ENCODE measurements around the gene MAN2A2.

DNA sequence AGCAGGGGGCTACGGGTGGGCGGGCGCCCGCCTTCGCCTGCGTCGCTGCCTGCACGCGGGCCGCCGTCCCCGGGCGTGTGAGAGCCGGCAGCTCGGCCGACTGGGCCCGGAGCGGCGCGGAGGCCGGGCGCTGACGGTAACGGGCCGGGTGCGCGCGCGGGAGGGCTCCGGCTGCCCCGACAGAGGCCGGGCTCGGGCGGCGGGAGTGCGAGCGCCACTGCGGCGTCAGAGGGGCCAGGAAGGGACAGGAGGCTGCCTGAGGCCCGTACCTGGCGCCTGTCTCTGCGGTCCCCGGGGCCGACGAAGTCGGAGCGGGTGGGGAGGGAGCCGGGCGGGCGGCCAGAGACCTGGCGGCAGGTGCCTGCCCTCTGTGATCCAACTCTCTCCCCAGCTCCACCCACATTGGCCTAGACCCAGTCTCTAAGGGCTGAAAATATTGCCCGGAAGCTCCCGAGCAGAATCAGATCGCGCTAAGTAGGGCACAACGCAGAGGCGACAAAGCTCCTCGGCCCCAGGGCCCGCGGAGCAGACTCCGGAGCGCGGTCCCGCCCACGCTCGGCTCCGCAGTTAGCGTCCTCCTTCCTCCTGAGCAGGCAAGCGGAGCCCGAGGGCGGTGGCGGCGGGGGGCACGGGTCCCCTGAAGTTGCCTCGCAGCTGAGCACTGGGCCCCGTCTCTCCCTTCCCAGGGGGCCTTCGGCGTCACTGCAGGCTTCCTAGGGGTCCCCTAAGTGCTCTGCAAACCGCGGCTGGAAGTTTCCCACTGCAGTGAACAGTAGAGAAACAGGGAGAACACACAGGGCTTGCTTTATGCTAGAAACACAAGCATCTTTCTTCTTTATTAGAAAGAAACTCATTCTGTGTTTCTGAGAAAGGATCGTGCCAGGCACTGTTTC, at the start of gene MAN2A2:
- no peak for TF ChIP-seq EZH2 (IDR thresholded peaks at IDR 0.05; ENCODE audit: low read length, missing control alignments)
- TF ChIP-seq, protein P1, sequence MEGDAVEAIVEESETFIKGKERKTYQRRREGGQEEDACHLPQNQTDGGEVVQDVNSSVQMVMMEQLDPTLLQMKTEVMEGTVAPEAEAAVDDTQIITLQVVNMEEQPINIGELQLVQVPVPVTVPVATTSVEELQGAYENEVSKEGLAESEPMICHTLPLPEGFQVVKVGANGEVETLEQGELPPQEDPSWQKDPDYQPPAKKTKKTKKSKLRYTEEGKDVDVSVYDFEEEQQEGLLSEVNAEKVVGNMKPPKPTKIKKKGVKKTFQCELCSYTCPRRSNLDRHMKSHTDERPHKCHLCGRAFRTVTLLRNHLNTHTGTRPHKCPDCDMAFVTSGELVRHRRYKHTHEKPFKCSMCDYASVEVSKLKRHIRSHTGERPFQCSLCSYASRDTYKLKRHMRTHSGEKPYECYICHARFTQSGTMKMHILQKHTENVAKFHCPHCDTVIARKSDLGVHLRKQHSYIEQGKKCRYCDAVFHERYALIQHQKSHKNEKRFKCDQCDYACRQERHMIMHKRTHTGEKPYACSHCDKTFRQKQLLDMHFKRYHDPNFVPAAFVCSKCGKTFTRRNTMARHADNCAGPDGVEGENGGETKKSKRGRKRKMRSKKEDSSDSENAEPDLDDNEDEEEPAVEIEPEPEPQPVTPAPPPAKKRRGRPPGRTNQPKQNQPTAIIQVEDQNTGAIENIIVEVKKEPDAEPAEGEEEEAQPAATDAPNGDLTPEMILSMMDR (conservative IDR thresholded peaks at IDR 0.05 in 1 of 2, IDR thresholded peaks at IDR 0.05 in 1 of 2; ENCODE audit: low read depth in 1 of 2, low read length in 2 of 2) = no peak
